Sigmoid colon (tissue), 4 donors: ENCODE results near the gene LRRC45.

Source experiments
- CTCF ChIP-seq, 4 experiments: fragments of 450-650 bp in 3 of 4; fragments of 200-600 bp in 1 of 4; IDR thresholded peaks; one replicate each; pipeline ENCODE4 v1.5.1; 2016 to 2019; ENCODE audit warnings: antibody characterized with exemption in 4 of 4, mild to moderate bottlenecking in 3 of 4, moderate library complexity in 2 of 4
- EP300 ChIP-seq, 4 donors: sonication (generic); formaldehyde crosslinking; IDR thresholded peaks; one replicate each; pipeline ENCODE4 v1.6.1; 2017; ENCODE audit warnings: antibody characterized with exemption in 4 of 4
- POLR2A ChIP-seq, 2 donors: fragments of 450-650 bp; IDR thresholded peaks; one replicate each; pipeline ENCODE4 v1.6.1; 2016; ENCODE audit warnings: antibody characterized with exemption in 2 of 2, mild to moderate bottlenecking in 2 of 2, moderate library complexity in 2 of 2
- POLR2AphosphoS5 ChIP-seq, 4 donors: sonication (generic); formaldehyde crosslinking; IDR thresholded peaks; one replicate each; pipeline ENCODE4 v1.6.1; 2017; ENCODE audit warnings: antibody characterized with exemption in 4 of 4

GRCh38 chr17:82020572-82021106 lies 2.5 kb upstream of the LRRC45 start:
- TF ChIP-seq POLR2A (IDR thresholded peaks at IDR 0.05) (no peak), CTCF (IDR thresholded peaks at IDR 0.05) (no peak), POLR2AphosphoS5 (IDR thresholded peaks at IDR 0.05) (no peak), EP300 (IDR thresholded peaks at IDR 0.05) (no peak)
